Mucosa of stomach (tissue), 1 donor: Measurements from ENCODE around the gene CHRND.

Source experiments
- H3K27me3 ChIP-seq: one replicate; pipeline ENCODE4 v1.7.0; 2013; ENCODE audit warnings: mild to moderate bottlenecking, low read length; ENCODE audit not compliant: control insufficient read depth, insufficient read depth
- H3K36me3 ChIP-seq: one replicate; pipeline ENCODE4 v1.7.0; 2013; ENCODE audit warnings: low read length; ENCODE audit not compliant: control insufficient read depth, insufficient read depth
- H3K4me1 ChIP-seq: one replicate; pipeline ENCODE4 v1.7.0; 2013; ENCODE audit warnings: mild to moderate bottlenecking, low read length; ENCODE audit not compliant: control insufficient read depth, insufficient read depth
- H3K4me3 ChIP-seq: one replicate; pipeline ENCODE4 v1.7.0; 2013; ENCODE audit warnings: low read length
- H3K9ac ChIP-seq: one replicate; pipeline ENCODE4 v1.7.0; 2013; ENCODE audit warnings: mild to moderate bottlenecking, low read length, moderate library complexity
- H3K9me3 ChIP-seq: one replicate; pipeline ENCODE4 v1.7.0; 2013; ENCODE audit warnings: mild to moderate bottlenecking, low read length, moderate library complexity; ENCODE audit not compliant: control insufficient read depth
- donor health status: Pancreatic carcinoma.

Gene CHRND

GRCh38 chr2:232501331-232501771 is 24.6 kb upstream of the CHRND start:
- peaks cover 6% of the 10 kb centered on the region for H3K4me1 ChIP-seq
- H3K9me3 ChIP-seq: no peaks in the 10 kb centered on the region
- H3K4me3 ChIP-seq: no peak overlapping the region
- no peak overlapping the region for H3K9ac ChIP-seq
- H3K27me3 ChIP-seq: peaks cover 34% of the 10 kb centered on the region
- no peaks in the 10 kb centered on the region for H3K36me3 ChIP-seq

- no peaks in the 10 kb centered on the region for H3K36me3 ChIP-seq
- H3K9me3 ChIP-seq: no peaks in the 10 kb centered on the region
- peaks cover 6% of the 10 kb centered on the region for H3K4me1 ChIP-seq
- peaks cover 34% of the 10 kb centered on the region for H3K27me3 ChIP-seq
- H3K4me3 ChIP-seq: no peak overlapping the region
- no peak overlapping the region for H3K9ac ChIP-seq
These were observed 24.1 kb upstream of the CHRND start for GRCh38 chr2:232501794-232502390.

GRCh38 chr2:232502511-232502910 is 23.4 kb upstream of the CHRND start:
- Histone ChIP-seq H3K27me3 (peaks cover 34% of the 10 kb centered on the region), H3K9ac (no peak overlapping the region), H3K4me1 (peaks cover 6% of the 10 kb centered on the region), H3K9me3 (no peaks in the 10 kb centered on the region), H3K4me3 (no peak overlapping the region), H3K36me3 (no peaks in the 10 kb centered on the region)

- Histone ChIP-seq H3K27me3 (peaks cover 34% of the 10 kb centered on the region), H3K4me1 (peaks cover 6% of the 10 kb centered on the region), H3K9ac (no peak overlapping the region), H3K4me3 (no peak overlapping the region), H3K36me3 (no peaks in the 10 kb centered on the region), H3K9me3 (no peaks in the 10 kb centered on the region)
These were observed 22.8 kb upstream of the CHRND start for GRCh38 chr2:232502911-232503808.

GRCh38 chr2:232503809-232504323 is 22.1 kb upstream of the CHRND start:
- Histone ChIP-seq H3K4me1 (peaks cover 6% of the 10 kb centered on the region), H3K36me3 (no peaks in the 10 kb centered on the region), H3K27me3 (peaks cover 34% of the 10 kb centered on the region), H3K9me3 (no peaks in the 10 kb centered on the region), H3K4me3 (no peak overlapping the region), H3K9ac (no peak overlapping the region)

- H3K9me3 ChIP-seq: no peaks in the 10 kb centered on the region
- no peak overlapping the region for H3K9ac ChIP-seq
- no peak overlapping the region for H3K4me3 ChIP-seq
- H3K36me3 ChIP-seq: no peaks in the 10 kb centered on the region
- peaks cover 6% of the 10 kb centered on the region for H3K4me1 ChIP-seq
- H3K27me3 ChIP-seq: peaks cover 34% of the 10 kb centered on the region
These were observed 21.5 kb upstream of the CHRND start for GRCh38 chr2:232504438-232504837.

- H3K9ac ChIP-seq: no peak overlapping the region
- peaks cover 30% of the 10 kb centered on the region for H3K27me3 ChIP-seq
- no peak overlapping the region for H3K4me3 ChIP-seq
- H3K4me1 ChIP-seq: peaks cover 6% of the 10 kb centered on the region
- no peaks in the 10 kb centered on the region for H3K9me3 ChIP-seq
- H3K36me3 ChIP-seq: no peaks in the 10 kb centered on the region
These were observed 20.1 kb upstream of the CHRND start for GRCh38 chr2:232505856-232506255.

- Histone ChIP-seq H3K9ac (no peak overlapping the region), H3K27me3 (peaks cover 37% of the 10 kb centered on the region), H3K9me3 (no peaks in the 10 kb centered on the region), H3K4me1 (peaks cover 6% of the 10 kb centered on the region), H3K4me3 (no peak overlapping the region), H3K36me3 (no peaks in the 10 kb centered on the region)
These were observed 19.3 kb upstream of the CHRND start for GRCh38 chr2:232506709-232507108.

- Histone ChIP-seq H3K27me3 (peaks cover 34% of the 10 kb centered on the region), H3K4me3 (no peak overlapping the region), H3K9me3 (no peaks in the 10 kb centered on the region), H3K4me1 (peaks cover 4% of the 10 kb centered on the region), H3K36me3 (no peaks in the 10 kb centered on the region), H3K9ac (no peak overlapping the region)
These were observed 17.7 kb upstream of the CHRND start for GRCh38 chr2:232508251-232508650.

GRCh38 chr2:232511336-232511890 is 14.5 kb upstream of the CHRND start:
- Histone ChIP-seq H3K9ac (no peak overlapping the region), H3K27me3 (peaks cover 16% of the 10 kb centered on the region), H3K9me3 (no peaks in the 10 kb centered on the region), H3K4me1 (no peaks in the 10 kb centered on the region), H3K4me3 (no peak overlapping the region), H3K36me3 (no peaks in the 10 kb centered on the region)

- no peaks in the 10 kb centered on the region for H3K4me1 ChIP-seq
- H3K4me3 ChIP-seq: no peak overlapping the region
- peaks cover 16% of the 10 kb centered on the region for H3K27me3 ChIP-seq
- no peaks in the 10 kb centered on the region for H3K9me3 ChIP-seq
- H3K36me3 ChIP-seq: no peaks in the 10 kb centered on the region
- no peak overlapping the region for H3K9ac ChIP-seq
These were observed 13.4 kb upstream of the CHRND start for GRCh38 chr2:232512602-232513001.

- Histone ChIP-seq H3K27me3 (peaks cover 16% of the 10 kb centered on the region), H3K9ac (no peak overlapping the region), H3K36me3 (no peaks in the 10 kb centered on the region), H3K4me1 (no peaks in the 10 kb centered on the region), H3K9me3 (no peaks in the 10 kb centered on the region), H3K4me3 (no peak overlapping the region)
These were observed 12.6 kb upstream of the CHRND start for GRCh38 chr2:232513353-232513752.
